DOHH2 (cell line): ENCODE measurements around the gene C16orf90.

Experiments
- H3F3A ChIP-seq: fragments of 200-600 bp; sonication (generic), shearing (Covaris generic); 2 replicates; pipeline ENCODE4 v1.6.0; 2016; ENCODE audit warnings: antibody characterized with exemption, mild to moderate bottlenecking; ENCODE audit not compliant: control insufficient read depth, insufficient read depth
- H3K27ac ChIP-seq: fragments of 200-600 bp; sonication (generic); 2 replicates; pipeline ENCODE4 v1.5.1; 2014; ENCODE audit warnings: low read depth, mild to moderate bottlenecking, low read length, moderate library complexity
- H3K27me3 ChIP-seq: fragments of 200-600 bp; sonication (generic); 2 replicates; pipeline ENCODE4 v1.6.1; 2014; ENCODE audit warnings: mild to moderate bottlenecking, low read length, mixed read lengths; ENCODE audit not compliant: control insufficient read depth
- H3K36me3 ChIP-seq: fragments of 200-600 bp; sonication (generic); 2 replicates; pipeline ENCODE4 v1.6.1; 2014; ENCODE audit warnings: mild to moderate bottlenecking, low read length, moderate library complexity, mixed read lengths; ENCODE audit not compliant: control insufficient read depth
- H3K4me1 ChIP-seq: fragments of 200-600 bp; sonication (generic); 2 replicates; pipeline ENCODE4 v1.6.1; 2014; ENCODE audit warnings: mild to moderate bottlenecking, low read length, mixed read lengths; ENCODE audit not compliant: control insufficient read depth
- H3K4me2 ChIP-seq: fragments of 200-600 bp; sonication (generic); 2 replicates; pipeline ENCODE4 v1.6.0; 2014; ENCODE audit warnings: mild to moderate bottlenecking, low read length, moderate library complexity
- H3K4me3 ChIP-seq: fragments of 200-600 bp; sonication (generic); 2 replicates; pipeline ENCODE4 v1.5.1; 2014; ENCODE audit warnings: mild to moderate bottlenecking, low read length, mixed read lengths
- H3K79me2 ChIP-seq: fragments of 200-600 bp; sonication (generic); 2 replicates; pipeline ENCODE4 v1.6.1; 2014; ENCODE audit warnings: mild to moderate bottlenecking, low read length, mixed read lengths; ENCODE audit not compliant: control insufficient read depth
- H3K9me2 ChIP-seq: fragments of 200-600 bp; sonication (generic); replicated peaks from 2 replicates; pipeline ENCODE4 v1.6.1; 2014; ENCODE audit warnings: mild to moderate bottlenecking, low read length, mixed read lengths; ENCODE audit not compliant: control insufficient read depth
- H3K9me3 ChIP-seq: fragments of 200-600 bp; sonication (generic); 2 replicates; pipeline ENCODE4 v1.6.1; 2014; ENCODE audit warnings: antibody characterized with exemption, low read length, mixed read lengths; ENCODE audit not compliant: control insufficient read depth, insufficient read depth
- H4K20me1 ChIP-seq: fragments of 200-600 bp; sonication (generic); 2 replicates; pipeline ENCODE4 v1.6.0; 2014; ENCODE audit warnings: low read depth, mild to moderate bottlenecking, antibody characterized with exemption, low read length, moderate library complexity; ENCODE audit not compliant: control insufficient read depth, insufficient read depth
- EZH2phosphoT487 ChIP-seq: fragments of 200-600 bp; sonication (generic); IDR thresholded peaks from 2 replicates; pipeline ENCODE4 v1.6.1; 2017; ENCODE audit warnings: borderline replicate concordance, mild to moderate bottlenecking, antibody characterized with exemption, low read length, moderate library complexity, mixed read lengths
- TF ChIP-seq, protein P1 (sequence below): fragments of 200-600 bp; sonication (generic); IDR thresholded peaks from one replicate; pipeline ENCODE4 v1.5.1; 2014; ENCODE audit warnings: antibody characterized with exemption, mild to moderate bottlenecking, low read depth, low read length; ENCODE audit not compliant: poor library complexity, severe bottlenecking

C16orf90 gene

DNA sequence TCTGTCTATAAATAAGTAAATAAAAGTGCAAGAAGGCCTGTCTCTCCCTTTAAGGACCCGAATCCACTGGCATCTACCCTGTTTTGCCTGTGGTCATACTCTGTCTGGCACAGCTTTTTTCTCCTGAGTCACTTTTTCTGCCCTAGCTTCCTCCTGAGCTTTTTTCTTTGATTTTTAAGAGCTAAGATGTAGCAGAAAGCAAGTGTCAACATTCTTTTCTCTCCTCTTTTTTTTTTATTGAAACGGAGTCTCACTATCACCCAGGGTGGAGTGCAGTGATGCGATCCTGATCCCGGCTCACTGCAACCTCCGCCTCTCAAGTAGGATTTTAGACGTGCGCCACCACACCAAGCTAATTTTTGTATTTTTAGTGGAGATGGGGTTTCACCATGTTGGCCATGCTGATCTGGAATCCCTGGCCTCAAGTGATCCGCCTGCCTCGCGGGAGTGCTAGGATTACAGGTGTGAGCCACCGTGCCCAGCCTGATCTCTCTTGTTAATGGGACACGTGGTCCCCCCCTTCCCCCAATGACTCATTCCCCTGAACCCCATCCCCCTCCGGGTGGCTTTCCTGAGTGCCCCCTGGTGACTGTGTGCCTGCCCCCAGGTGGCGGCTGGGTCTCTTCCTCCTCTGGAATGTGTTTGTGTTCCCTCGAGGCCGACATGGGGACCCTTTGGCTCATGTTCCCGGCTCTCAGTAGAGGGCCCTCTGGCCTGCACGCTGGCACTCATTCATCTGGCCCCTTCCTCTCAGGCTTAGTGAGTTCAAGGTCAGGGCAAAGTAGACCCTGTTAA is 14.2 kb downstream of the C16orf90 start:
- Histone ChIP-seq H3K36me3 (peaks cover 52% of the 10 kb centered on the region), H3K4me2 (no peak overlapping the region), H3K79me2 (peaks cover 12% of the 10 kb centered on the region), H3K4me1 (no peaks in the 10 kb centered on the region), H3K27ac (no peak overlapping the region), H3K9me2 (no peaks in the 10 kb centered on the region), H3K4me3 (no peak overlapping the region), H4K20me1 (no peaks in the 10 kb centered on the region), H3K27me3 (no peaks in the 10 kb centered on the region), H3F3A (no peaks in the 10 kb centered on the region), H3K9me3 (no peaks in the 10 kb centered on the region)
- TF ChIP-seq, protein P1, sequence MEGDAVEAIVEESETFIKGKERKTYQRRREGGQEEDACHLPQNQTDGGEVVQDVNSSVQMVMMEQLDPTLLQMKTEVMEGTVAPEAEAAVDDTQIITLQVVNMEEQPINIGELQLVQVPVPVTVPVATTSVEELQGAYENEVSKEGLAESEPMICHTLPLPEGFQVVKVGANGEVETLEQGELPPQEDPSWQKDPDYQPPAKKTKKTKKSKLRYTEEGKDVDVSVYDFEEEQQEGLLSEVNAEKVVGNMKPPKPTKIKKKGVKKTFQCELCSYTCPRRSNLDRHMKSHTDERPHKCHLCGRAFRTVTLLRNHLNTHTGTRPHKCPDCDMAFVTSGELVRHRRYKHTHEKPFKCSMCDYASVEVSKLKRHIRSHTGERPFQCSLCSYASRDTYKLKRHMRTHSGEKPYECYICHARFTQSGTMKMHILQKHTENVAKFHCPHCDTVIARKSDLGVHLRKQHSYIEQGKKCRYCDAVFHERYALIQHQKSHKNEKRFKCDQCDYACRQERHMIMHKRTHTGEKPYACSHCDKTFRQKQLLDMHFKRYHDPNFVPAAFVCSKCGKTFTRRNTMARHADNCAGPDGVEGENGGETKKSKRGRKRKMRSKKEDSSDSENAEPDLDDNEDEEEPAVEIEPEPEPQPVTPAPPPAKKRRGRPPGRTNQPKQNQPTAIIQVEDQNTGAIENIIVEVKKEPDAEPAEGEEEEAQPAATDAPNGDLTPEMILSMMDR, result no peak
- TF ChIP-seq EZH2phosphoT487, result no peak

DNA sequence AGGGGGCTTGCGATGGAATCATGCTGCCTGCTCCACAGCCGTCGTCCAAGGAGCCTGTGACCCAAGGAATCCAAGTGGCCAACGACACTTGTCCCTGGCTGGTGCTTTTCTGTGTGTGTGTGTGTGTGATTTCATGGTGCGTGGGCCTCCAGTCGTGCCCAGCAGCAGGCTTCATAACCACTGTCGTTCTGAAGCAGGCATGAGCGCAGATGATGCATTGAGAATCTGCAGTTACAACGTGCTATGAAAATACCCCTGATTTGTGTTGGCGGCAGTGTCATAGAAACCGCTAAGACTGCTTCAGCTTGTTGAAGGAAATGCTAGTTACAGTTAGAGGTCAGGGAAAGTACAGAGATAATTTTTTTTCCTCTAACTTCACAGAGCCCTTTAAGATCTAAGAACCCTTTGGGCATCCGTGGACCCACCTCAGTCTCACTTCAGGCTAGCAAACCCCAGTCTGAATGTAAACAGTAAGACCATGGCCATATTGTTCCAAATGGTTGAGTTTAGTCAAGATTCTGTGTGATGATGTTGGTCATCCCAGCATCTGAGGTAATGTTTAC is 15.6 kb downstream of the C16orf90 start:
- Histone ChIP-seq H3K79me2 (peaks cover 23% of the 10 kb centered on the region), H3K4me1 (no peaks in the 10 kb centered on the region), H3K9me2 (no peaks in the 10 kb centered on the region), H3K9me3 (no peaks in the 10 kb centered on the region), H3K4me2 (no peak overlapping the region), H3K27ac (no peak overlapping the region), H3K4me3 (no peak overlapping the region), H3F3A (no peaks in the 10 kb centered on the region), H3K36me3 (peaks cover 41% of the 10 kb centered on the region), H4K20me1 (no peaks in the 10 kb centered on the region), H3K27me3 (no peaks in the 10 kb centered on the region)
- TF ChIP-seq EZH2phosphoT487, result no peak
- TF ChIP-seq, protein P1, result no peak

DNA sequence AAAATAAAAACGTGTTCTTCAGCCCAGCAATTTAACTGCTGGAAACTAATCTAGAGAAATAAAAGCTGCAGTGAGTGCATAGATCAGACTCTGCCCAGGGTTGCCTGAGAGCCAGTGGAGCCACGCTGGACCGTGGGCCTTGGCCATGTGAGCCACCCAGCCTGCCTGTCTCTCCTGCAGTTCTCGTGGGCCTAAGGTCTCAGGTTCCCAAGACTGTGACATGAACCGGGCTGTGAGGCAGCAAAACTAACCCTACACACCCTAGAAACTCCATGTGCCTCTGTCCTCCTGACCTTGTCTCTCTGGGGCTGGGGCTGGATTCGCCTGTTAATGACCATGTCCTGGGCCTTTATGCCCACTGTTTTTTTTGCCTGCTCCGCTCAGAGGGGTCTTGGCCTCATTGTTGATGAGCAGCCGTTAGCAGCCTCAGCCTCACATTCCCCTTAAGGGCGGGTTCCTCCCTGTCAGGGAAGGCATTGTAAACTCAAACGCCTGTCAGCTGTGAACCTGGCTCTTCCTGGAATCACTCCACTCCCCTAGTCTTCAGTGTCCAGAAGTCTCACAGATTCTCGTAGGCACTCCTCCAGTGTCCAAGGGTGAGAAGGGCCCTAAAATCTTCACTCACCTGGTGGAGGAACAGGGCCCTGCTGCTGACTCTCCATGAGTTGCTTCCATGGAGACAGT is 16.9 kb downstream of the C16orf90 start:
- Histone ChIP-seq H3F3A (no peaks in the 10 kb centered on the region), H3K4me2 (no peak overlapping the region), H3K36me3 (peaks cover 28% of the 10 kb centered on the region), H3K79me2 (peaks cover 37% of the 10 kb centered on the region), H3K9me2 (no peaks in the 10 kb centered on the region), H3K4me3 (no peak overlapping the region), H3K27ac (no peak overlapping the region), H3K27me3 (no peaks in the 10 kb centered on the region), H4K20me1 (no peaks in the 10 kb centered on the region), H3K4me1 (no peaks in the 10 kb centered on the region), H3K9me3 (no peaks in the 10 kb centered on the region)
- TF ChIP-seq EZH2phosphoT487, result no peak
- TF ChIP-seq, protein P1, result no peak
